DLD1 (cell line): Measurements from ENCODE around the gene MADCAM1.
"Not testable (repeated sequence)": the region's sequence is repeated elsewhere in the genome, so short reads cannot be mapped to it uniquely, and the experiment has no call there.

Experiments used
- in situ Hi-C: cut with HindIII; loops from 2 replicates; pipeline ENCODE4 v1.10.0; 2017; ENCODE audit warnings: low sequenced_read_pairs

The MADCAM1 gene

DNA sequence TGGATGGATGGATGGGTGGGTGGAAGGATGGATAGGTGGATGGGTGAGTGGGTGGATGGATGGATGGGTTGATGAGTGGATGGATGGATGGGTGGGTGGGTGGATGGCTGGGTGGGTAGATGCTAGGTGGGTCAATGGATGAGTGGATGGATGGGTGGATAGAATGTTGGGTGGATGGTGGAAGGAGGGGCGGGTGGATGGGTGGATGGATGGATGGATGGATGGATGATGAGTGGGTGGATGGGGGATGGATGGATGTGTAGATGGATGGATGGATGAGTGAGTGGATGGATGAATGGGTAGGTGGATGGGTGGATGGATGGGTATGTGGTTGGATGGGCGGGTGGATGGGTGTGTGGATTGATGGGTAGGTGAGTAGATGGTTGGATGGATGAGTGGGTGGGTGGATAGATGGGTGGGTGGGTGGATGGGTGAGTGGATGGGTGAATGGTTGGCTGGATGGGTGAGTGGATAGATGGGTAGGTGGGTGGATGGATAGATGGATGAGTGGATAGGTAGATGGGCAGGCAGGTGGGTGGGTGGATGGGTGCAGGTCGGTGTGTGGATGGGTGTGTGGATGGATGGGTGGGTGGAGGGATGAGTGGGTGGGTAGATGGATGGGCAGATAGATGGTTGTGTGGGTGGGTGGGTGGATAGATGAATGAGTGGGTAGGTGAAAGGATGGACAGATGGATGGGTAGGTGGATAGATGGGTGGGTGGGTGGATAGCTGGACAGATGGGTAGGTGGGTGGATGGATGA is 31.1 kb upstream of the MADCAM1 start:
- in situ Hi-C loops: no loop called here

DNA sequence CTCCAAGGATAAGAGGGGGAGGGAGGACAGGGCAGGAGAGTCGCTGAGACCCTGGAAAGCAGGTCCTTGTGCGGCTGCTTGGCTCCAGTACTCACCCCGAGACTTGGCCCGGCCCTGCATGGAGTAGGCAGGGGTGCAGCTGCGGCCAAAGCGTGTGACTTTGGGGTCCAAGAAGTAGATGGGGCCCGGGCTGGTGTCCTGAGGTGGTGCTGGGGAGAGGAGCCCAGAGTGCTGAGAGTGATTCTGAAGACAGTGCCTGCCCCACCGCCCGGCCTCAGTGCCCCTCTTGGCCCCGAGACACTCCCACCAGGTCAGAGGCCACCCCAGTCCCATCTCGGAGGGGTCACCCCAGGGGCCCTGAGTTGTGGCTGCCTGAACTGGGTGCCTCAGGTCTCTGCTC is 28.7 kb upstream of the MADCAM1 start:
- in situ Hi-C loops: no loop called here

DNA sequence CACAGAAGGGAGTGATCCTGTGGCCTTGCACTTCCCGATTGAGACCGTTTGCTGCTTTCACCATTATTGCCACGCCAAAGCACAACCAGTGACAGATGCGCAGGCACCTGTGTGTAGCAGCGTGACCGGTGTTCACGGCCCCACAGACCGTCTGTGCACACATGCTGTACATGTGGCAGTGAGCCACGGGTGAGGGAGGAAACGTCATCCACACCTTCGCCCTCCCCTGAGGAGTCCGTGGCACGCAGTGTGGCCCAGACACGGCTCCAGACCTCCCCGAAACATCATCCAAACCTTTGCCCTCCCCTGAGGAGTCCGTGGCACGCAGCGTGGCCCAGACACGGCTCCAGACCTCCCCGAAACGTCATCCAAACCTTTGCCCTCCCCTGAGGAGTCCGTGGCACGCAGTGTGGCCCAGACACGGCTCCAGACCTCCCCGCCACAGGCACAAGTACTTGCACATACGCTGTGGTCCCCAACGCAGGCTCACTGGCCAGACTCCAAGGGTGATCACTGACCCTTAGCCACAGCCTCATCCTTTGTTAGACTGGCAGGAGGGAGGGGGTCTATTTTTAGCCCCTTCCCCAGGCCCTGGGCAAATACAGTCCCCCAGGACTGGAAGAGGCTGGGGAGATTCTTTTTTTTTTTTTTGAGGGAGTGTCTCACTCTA is 27.6 kb upstream of the MADCAM1 start:
- in situ Hi-C loops: no loop called here

DNA sequence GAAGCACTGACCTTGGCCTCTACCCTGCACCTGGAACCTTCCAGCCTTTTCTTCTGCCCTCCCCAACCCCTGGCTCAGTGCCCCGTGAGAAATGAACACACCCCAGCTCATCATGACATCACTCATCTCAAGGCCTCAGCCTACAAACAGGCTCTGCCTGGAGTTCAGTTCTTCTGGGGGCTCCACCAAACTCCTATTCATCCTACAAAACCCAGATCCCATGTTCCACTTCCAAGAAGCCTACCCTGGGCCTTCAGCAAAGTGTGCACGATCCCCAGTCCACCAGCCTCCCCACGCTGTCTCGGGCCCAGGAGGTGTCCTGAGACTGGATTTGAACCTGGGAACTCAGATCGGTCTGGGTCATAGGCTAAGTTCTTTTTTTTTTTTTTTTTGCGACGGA is 26.5 kb upstream of the MADCAM1 start:
- in situ Hi-C loops: no loop called here

DNA sequence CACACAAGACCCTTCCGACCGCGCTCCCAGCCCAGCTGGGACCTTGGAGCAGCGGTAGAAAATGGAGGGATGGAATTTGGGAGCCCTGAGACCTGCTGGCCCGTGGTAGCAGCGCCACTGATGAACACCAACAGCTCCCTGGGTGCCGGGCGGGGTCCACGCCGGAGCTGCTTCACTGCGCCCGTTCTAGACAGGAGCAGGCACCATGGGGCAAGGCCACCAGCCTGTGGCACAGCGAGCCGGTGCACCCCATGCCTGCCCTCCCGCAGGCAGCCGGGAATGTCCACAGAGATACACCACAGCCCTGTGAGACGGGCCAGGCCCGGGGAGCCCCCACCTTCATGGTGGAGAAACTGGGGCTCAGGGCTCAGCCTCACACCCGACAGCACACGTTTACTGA is 25.6 kb upstream of the MADCAM1 start:
- in situ Hi-C loops: no loop called here

DNA sequence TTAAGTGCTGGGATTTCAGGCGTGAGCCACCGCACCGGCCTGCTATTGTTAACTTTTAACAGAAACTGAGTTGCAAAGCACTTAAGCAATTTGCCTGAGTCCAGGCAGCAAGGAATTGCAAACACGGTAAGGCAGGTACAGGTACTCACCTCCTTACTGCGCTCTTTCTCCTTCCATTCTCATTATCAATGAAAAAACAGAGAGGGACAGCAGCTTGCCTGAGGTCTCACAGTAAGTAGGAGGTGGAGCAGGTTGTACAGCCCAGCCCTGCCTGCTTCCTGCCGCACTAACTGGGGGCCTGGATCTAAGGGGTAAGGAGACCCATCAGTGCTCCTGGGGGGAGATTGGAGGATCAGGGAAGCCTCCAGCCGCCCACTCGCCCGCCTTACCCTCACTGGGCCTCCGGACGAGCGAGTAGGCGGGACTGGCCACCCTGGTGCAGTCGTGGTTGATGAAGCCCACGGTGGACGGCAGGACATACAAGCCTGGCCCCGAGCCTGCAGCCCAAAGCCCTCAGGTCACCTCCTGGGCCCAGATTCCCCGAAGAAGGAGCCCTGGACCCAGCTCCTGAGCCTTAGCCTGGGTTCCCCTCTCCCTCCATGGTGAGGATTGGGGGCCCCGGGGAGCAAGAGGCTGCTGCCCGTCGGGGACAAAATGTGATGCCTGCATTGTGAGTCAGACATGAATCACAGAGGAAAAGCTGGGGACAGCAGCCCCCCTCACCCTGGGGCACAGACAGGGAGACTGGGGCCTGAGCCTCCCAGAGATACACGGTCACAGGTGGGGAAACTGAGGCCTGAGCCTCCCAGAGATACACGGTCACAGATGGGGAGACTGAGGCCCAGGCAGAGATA is 24.1 kb upstream of the MADCAM1 start:
- in situ Hi-C loops: no loop called here

DNA sequence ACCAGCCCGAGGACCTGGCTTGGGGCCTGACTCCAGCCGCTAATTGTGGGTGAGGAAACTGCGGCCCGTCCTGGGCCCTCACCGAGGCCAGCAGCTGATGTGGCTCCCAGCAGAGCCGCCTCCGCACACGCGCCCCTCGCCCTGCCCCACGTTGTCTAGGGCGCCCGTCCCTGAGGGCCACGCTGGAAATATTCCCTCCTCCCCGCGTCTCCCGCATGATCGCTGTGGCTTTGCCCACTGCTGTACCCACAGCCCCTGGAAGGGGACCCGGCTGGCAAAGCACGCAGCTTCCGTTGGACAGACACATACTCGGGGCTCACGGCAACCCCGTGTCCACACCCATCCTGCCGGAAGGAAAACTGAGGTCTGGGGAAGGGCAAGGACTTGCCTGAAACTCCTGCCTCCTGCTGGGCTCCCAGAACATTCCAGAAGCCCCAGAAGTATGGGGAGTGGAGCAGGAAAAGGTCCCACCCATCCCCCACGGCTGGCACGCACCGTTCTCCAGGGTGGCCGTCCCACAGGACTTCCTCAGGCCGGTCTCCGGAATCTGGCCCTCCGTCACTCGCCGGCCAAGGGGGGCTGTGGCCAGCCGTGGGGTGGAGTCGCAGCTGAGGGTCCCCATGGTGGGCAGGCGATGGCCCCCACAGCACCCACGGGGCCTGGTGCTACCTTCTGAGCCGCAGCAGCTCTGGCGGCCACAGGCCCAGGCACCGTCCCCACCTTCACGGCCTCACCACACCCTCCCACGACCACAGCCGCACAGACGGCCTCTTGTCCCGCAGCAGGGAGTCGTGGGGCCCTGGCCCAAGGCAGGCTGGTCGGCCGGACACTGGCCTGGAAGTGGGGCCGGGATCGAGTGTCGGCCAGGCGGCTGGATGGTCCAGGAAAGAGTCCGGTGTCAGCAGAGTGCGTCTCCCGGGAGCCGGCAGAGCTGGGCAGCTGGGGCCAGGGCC is 21.9 kb upstream of the MADCAM1 start:
- in situ Hi-C loops: no loop called here

DNA sequence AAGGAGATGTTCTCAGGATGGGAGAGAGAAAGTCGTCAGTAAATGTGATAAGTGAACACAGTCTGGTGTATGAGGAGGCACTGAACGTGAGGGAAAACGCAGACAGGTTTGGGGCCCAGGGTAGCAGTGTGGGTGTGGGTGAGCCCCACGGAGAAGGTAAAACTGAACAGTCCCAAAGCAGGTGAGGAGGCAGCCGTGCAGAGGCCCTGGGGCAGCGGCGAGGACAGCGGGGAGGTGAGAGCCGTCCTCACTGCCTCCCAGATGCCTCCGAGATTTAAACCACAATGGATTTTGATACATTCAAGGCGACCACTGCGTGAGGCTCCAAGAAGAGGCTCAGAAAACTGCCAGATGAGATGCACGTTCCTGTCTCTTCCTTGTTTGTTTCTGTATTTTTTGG is 20.9 kb upstream of the MADCAM1 start:
- in situ Hi-C loops: no loop called here

DNA sequence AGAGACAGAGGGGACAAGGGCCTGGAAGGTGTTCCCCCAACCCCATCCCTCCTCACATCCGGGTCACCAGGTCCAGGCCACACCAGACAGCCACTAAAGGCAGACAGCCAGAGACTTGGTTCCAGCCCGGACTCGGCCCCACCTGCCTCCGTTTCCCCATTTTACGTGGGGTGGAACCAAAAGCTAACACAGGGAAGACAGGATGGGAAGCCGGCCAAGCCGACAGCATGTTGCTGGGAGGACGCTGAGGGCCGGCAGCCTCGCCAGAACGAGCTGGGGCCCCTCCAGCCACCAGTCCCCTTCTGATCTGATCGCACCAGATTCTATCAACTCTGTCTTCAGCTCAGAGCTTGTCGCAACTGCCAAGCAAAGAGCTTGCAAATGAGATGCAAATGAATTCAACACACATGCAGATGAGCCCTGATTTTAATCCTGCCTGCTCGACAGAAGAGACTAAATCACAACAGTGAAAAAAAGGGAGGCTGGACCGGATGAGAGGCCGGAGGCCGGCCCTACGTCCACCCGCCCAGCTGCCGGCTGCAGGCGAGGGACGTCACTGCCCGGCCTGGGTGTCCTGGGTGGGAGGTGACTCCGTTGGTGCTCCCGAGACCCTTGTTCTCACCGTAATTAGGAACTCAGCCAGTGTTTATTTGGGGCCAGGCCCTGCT is 17.9 kb upstream of the MADCAM1 start:
- in situ Hi-C loops: no loop called here

DNA sequence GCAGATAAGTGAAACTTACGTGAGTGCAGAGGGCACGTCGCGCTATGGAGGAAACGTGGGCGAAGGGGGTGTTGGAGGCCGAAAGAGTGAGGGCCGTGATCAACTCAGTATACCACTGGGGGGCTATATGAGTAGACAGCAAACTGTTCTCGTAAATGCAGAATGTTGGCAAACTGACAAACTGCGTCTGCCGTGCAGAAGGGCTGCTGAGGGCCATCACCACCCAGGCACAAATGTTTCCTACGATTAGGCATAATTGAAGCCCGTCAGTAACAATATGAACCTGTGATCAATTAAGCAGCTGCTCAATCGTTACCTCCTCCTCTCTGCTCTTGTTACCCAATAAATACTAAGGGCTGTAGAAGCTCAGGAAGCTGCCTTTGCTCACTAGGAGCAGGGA is 17.3 kb upstream of the MADCAM1 start:
- in situ Hi-C loops: no loop called here

DNA sequence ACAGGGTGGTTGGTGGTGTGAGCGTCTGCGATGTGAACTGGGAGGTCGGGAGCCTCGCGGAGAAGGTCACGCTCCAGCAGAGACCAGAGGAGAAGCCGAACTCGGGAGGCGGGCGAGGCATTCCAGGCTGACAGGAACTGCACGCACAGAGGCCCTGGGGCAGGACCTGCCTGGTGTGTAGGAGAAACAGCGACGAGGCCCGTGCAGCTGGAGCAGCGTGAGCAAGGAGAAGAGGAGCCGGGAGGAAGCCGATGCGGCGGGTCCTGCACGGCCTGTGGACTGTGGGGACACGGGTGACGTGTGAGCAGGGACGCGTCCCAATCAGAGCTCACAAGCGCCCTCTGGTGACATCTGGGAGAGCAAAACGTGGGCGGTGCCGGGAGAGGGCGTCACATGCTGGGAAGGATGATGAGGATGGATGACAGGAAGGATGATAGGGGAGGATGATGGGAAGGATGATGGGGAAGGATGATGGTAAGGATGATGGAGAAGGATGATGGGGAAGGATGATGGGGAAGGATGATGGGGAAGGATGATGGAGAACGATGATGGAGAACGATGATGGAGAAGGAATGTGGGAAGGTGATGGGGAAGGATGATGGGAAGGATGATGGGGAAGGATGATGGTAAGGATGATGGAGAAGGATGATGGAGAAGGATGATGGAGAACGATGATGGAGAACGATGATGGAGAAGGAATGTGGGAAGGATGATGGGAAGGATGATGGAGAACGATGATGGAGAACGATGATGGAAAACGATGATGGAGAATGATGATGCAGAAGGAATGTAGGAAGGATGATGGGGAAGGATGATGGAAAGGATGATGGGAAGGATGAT is 16.1 kb upstream of the MADCAM1 start:
- in situ Hi-C loops: no loop called here

DNA sequence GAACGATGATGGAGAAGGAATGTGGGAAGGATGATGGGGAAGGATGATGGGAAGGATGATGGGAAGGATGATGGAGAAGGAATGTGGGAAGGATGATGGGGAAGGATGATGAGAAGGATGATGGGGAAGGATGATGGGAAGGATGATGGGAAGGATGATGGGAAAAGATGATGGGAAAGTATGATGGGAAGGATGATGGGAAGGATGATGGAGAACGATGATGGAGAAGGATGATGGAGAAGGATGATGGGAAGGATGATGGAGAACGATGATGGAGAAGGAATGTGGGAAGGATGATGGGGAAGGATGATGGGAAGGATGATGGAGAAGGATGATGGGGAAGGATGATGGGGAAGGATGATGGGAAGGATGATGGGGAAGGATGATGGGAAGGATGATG is 15.2 kb upstream of the MADCAM1 start:
- in situ Hi-C loops: not testable (repeated sequence)

DNA sequence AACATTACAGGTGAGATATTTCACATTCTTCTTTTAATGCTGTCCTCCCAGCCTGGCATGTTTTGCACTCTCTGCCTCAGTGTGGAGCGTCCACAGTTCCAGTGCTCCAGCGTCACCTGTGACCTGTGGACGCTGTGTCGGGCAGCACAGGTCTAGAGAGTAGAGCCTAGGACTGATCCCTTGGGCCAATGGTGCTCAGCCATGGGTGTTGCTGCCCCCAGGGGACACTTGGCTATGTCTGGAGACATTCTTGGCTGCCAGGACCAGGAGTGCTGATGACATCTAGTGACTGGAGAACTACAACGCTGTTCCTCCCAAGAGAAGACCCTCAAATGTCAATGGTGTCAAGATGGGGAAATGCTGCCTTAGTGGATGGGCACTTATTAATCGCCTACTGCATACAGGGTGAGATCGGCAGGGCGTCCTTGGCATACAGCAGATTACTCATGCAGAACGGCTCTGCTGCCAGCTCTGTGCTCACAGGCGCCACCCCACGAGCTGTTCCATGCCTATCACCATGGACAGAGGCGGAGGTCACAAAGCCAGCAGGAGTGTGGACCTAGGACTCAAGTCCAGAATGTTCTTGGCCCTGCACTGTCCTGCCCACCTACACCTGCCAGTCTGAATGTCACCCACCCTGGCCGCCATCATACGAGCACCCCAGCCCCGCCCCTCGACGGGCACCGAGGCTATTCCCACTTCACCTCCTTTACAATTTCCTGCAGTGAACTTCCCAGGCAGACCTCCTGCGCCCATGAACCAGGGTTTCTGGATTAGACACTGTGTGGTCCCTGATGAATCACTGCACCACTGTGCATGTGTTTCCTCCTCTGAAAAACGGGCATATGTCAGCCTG is 13.9 kb upstream of the MADCAM1 start:
- in situ Hi-C loops: no loop called here

DNA sequence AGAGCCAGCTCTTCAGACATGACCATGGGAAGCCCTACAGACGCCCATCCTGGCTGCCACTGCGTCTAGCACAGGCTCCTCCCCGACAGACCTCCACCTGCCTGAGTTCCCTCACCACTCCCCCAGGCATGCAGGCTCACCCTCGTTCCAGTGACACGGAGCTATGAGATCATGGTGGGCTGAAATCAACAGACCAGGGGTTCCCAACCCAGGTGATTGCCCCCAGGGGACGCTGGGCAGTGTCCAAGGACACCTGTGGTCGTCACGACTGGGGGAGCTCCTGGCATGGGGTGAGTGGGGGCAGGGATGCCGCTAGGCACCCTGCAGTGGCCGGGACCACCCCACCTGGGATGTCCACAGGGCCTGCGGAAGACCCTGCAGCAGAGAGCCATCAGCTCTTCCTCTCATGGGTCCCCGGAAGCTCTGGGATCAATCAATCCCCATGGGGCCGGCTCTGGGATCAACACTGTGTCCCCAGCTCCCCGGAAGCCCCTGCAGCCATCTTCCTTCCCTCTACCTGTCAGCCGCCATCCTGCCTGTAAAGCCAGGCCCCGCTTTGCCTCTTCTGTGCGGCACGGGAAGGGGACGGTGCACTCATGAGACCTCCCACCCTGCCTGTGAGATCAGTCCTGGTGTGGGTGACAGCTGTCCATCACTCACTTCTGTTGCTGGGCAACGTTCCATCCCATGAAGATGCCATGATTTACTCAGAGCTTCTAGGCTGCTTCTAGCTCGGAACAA is 12.8 kb upstream of the MADCAM1 start:
- in situ Hi-C loops: no loop called here

DNA sequence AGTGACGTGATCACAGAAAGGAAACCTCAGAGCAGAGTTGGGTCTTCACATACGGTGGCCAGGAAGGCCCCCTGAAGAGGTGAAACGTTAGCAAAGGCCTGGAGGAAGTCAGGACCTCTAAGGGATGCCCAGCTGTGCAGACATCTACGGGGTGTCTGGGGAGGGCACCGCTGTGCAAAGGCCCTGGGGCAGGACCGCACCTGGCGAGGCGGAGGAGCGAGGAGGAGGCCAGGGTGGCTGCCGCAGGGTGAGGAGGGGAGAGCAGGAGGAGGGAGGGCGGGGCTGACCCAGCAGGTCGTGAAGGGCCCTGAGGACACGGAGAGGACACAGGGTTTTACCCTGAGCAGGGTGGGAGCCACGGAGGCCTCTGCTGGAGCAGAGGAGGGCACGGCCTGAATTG is 11.8 kb upstream of the MADCAM1 start:
- in situ Hi-C loops: no loop called here

DNA sequence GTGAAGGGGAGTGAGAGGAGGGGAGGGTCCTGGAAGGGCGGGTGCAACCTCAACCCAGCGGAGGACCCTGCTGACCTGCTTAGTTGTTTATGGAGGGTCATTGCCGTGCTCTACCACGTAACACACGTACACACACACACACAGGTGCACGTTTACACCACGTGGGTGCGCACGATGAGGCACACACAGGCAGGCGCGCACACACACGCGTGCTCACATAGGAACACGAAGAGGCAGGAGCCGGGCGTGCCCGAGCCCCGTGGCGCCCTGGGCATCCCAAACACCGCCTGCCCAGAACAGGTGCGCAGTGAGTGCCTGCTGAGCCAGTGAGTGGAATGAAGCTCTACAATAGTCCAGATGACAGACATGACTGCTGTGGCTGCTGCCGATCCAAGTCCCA is 11.2 kb upstream of the MADCAM1 start:
- in situ Hi-C loops: no loop called here

DNA sequence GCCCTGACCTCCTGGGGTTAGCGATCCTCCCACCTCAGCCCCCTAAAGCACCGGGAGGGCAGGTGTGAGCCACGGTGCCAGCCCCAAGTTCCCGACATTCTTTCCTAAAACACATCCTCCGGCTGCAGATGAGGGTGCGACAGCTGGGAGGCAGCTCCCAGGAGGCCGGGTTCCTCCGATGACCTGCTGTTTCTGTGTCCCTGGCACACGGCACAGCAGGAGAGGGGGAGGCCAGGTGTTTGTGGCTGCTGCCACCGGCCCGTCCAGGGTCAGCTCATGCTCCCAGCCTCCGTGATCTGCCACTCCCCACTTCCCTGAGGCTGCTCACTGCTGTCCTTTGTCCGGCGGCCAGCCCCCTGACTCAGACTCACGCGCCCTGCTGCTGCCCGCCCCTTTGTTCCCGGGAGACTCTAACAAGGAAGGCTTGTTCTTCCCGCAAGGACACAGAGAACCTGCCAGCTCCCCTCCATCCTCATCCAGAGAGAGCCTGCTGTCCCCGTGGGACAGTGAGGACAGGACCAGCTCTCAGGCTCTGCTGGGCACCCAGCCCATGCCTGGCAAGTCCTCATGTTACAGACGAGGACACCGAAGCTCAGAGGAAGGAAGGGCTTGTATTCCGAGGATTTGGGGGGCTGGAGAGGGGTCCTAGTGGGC is 10.6 kb upstream of the MADCAM1 start:
- in situ Hi-C loops: no loop called here
